Tibial artery (tissue), 4 donors: Measurements from ENCODE around the gene STIP1.
A peak's percentile ranks its signal among the peaks of the same experiment; 100 is the strongest.

Experiments
- DNase-seq, 2 donors: peaks; one replicate each; pipeline ENCODE4 v3.0.0-alpha.2; 2019
- H3K27ac ChIP-seq, 2 donors: fragments of 200-600 bp; sonication (generic) in 1 of 2; 1 replicate in 1 of 2; 2 replicates in 1 of 2; pipeline ENCODE4 v1.5.1; 2018 to 2019; ENCODE audit warnings: mild to moderate bottlenecking in 1 of 2
- H3K27me3 ChIP-seq, 2 donors: fragments of 200-600 bp; sonication (generic) in 1 of 2; one replicate each; pipeline versions ENCODE4 v1.5.1 to v1.6.0; 2016 to 2019
- H3K36me3 ChIP-seq, 3 donors: fragments of 200-600 bp; sonication (generic) in 2 of 3; one replicate each; pipeline ENCODE4 v1.5.1; 2016 to 2019; ENCODE audit warnings: mild to moderate bottlenecking in 2 of 3
- H3K4me1 ChIP-seq, 4 donors: fragments of 200-600 bp; sonication (generic) in 2 of 4; 1 replicate in 3 of 4; 2 replicates in 1 of 4; pipeline ENCODE4 v1.5.1; 2016 to 2019
- H3K4me3 ChIP-seq, 2 donors: fragments of 200-600 bp; sonication (generic) in 1 of 2; 1 replicate in 1 of 2; 2 replicates in 1 of 2; pipeline ENCODE4 v1.5.1; 2018 to 2019; ENCODE audit warnings: mild to moderate bottlenecking in 2 of 2
- H3K9me3 ChIP-seq, 3 donors: fragments of 200-600 bp; sonication (generic) in 1 of 3; one replicate each; pipeline ENCODE4 v1.5.1; 2016 to 2019
- CTCF ChIP-seq, 2 experiments: fragments of 200-600 bp in 1 of 2; fragments of 450-650 bp in 1 of 2; IDR thresholded peaks; one replicate each; pipeline ENCODE4 v1.5.1; 2017 to 2019; ENCODE audit warnings: antibody characterized with exemption in 2 of 2, mild to moderate bottlenecking in 1 of 2, moderate library complexity in 1 of 2
- intact Hi-C: fragments of 100-400 bp; cut with DNase I; formaldehyde crosslinking; loops from one replicate; pipeline ENCODE4 v1.15.0; 2023; ENCODE audit warnings: low total_unique reads

The STIP1 gene

GRCh38 chr11:64141081-64141783 lies 44.7 kb upstream of the STIP1 start:
- Histone ChIP-seq H3K36me3 (peaks cover 0 to 9% (median 0%) of the 10 kb centered on the region in 3 donors), H3K27me3 (no peaks in the 10 kb centered on the region), H3K27ac (no peak overlapping the region), H3K4me1 (peaks cover 0 to 7% (median 0%) of the 10 kb centered on the region in 4 donors), H3K4me3 (no peak overlapping the region), H3K9me3 (no peaks in the 10 kb centered on the region)
- no peak for TF ChIP-seq CTCF (IDR thresholded peaks at IDR 0.05)
- no peak for DNase-seq
- intact Hi-C loops = no loop called here

- no peaks in the 10 kb centered on the region for H3K9me3 ChIP-seq
- no peak for DNase-seq
- TF ChIP-seq CTCF (IDR thresholded peaks at IDR 0.05) = no peak
- intact Hi-C loops = no loop called here
- H3K27me3 ChIP-seq = no peaks in the 10 kb centered on the region
- H3K36me3 ChIP-seq = peaks cover 0 to 11% (median 0%) of the 10 kb centered on the region in 3 donors
- peaks cover 0 to 17% (median 7%) of the 10 kb centered on the region in 4 donors for H3K4me1 ChIP-seq
- H3K27ac ChIP-seq = no peak overlapping the region
- no peak overlapping the region for H3K4me3 ChIP-seq
These were observed 41.1 kb upstream of the STIP1 start for GRCh38 chr11:64144587-64145472.

- no peaks in the 10 kb centered on the region for H3K27me3 ChIP-seq
- intact Hi-C loops = no loop called here
- no peak for DNase-seq
- peak; percentile 22 to 37 for TF ChIP-seq CTCF (IDR thresholded peaks at IDR 0.05)
- peaks cover 0 to 16% (median 7%) of the 10 kb centered on the region in 4 donors for H3K4me1 ChIP-seq
- no peaks in the 10 kb centered on the region for H3K9me3 ChIP-seq
- peaks cover 0 to 24% (median 0%) of the 10 kb centered on the region in 3 donors for H3K36me3 ChIP-seq
- no peak overlapping the region for H3K4me3 ChIP-seq
- H3K27ac ChIP-seq = no peak overlapping the region
These were observed 39.7 kb upstream of the STIP1 start for GRCh38 chr11:64146036-64146955.

GRCh38 chr11:64148226-64148916 lies 37.6 kb upstream of the STIP1 start:
- Histone ChIP-seq H3K27me3 (no peaks in the 10 kb centered on the region), H3K4me1 (peaks cover 0 to 17% (median 9%) of the 10 kb centered on the region in 4 donors), H3K4me3 (peak overlapping the region; percentile 7 to 29), H3K36me3 (peaks cover 0 to 24% (median 0%) of the 10 kb centered on the region in 3 donors), H3K27ac (no peak overlapping the region), H3K9me3 (no peaks in the 10 kb centered on the region)
- peak; percentile 73 to 78 for DNase-seq
- TF ChIP-seq CTCF (IDR thresholded peaks at IDR 0.05) = peak; percentile 88 to 91
- intact Hi-C loops = loop anchor here (2.0 kb wide), 1 partner anchor 148 kb away; no protein-coding TSS in a partner anchor
